Germinal center (tissue), 1 donor: ENCODE results near the gene SLCO4A1.

ENCODE experiments used
- DNase-seq: peaks from one replicate; pipeline ENCODE4 v3.0.0; 2012; ENCODE audit warnings: mixed read lengths, low spot score

The SLCO4A1 gene

GRCh38 chr20:62637521-62638054 is 4.7 kb upstream of the SLCO4A1 start:
- DNase-seq = no peak

GRCh38 chr20:62638055-62638570 is 4.2 kb upstream of the SLCO4A1 start:
- DNase-seq = no peak

DNA sequence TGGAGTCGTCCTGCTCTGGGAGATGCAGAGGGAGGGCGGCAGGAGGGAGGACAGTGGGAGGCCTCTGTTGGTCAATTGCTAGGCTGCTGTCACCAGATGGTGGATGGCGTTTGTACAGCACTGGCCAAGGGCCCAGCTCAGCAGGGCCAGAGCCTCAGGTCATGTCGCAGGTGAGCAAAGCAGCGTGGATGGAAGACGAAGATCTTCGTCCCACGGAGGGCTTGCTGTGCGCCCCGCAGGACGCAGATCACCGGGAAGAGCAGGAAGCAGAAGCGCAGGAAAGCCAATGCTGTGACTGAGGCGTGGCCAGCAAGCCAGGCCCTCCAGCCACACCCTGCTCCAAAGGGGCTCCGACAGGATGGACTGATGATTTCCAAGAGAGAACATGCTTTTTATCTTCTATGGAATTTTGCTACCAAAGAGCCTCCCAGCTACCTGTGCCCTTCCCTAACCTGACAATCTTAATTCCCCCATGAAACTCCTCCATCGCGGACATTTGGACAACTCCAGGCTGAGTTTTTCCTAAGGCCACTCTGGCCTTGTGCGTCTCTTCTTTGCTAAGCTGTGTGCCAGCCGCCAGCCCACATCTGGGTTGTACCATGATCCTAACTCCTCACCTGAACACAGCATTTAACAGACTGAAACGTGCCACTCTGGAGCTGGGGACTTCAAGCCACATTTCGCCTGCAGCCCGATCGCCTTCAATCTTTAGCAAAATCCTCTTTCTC is 3.5 kb upstream of the SLCO4A1 start:
- DNase-seq = no peak

DNA sequence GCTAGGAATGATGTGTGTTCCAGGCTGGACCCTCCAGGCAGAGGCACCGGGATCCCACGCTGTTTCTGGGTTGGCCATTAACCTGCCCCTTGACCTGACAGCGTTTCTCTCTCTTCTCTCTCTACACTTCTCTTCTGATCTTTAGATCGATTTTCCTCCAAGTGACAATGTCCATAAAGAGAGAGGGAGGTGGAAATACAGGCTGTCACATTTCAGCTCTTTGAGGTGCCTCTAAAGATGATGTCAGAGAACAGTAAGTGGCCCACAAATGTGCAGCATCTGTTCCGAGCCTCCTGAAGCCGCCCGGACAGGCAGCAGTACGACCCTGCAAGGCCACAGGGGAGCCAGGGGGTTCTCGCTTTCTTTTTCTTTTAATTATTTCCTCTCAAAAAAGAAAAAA is 2.5 kb upstream of the SLCO4A1 start:
- DNase-seq = no peak

DNA sequence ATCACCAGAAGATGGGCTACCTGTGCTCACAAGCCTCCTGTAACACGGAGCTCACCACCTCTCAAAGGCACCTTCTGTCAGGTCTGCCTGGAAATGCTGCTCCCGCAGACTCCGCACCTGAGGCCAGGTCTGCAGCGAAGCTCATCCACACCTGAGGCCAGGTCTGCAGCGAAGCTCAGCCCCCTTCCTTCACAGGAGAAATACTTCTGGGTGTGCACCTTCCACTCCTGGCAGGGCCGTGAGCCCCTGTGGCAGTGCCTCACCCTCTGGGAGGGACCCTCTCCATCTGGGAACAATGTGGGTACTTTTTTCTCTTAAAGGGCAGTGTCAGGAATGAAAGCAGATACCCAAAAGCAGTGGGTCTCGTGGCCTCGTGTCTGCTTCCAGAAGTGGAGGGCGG is 1.4 kb upstream of the SLCO4A1 start:
- no peak for DNase-seq

- no peak for DNase-seq
Observed at GRCh38 chr20:62641321-62642050, 817 bp upstream of the SLCO4A1 start.

DNA sequence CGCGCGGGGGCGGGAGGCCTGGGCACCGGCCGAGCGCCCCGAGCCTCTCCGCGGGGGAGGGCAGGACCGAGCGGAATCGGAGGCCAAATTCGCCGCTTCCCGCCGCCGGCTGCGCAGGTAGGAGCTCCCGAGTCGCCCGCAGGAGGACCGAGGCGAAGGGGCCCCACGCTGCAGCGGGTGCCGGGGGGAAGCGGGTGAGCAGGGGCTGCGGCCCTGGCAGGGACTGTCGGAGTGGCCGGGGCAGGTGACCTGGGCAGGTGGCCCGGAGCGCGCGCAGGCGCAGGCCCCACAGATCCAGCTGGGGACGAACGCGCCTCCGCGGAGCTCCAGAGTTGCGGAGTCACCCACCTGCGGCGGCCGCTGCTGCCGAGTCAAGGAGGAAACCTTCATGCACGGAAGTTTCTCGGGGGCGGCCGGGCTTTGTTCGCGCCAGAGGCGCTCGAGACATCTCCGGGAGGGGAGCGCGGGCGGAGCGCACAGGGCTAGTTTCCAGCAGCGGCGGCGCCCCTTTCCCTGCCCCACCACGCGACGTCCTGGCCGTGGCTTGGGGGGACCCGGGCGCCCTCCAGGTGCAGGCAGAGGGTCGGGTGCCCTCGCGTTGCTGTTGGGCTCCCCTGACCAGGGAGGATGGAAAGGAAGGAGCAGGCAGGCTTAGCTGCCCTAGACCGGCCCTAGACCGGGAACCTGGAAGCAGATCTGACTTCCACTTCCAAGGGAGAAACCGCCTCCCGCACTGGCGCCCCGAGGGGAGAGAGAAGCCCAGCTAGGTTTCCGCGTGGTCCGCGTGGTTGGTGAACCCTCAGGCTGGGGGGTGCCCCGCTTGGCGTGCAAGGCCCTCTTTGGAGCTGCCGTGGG is 590 bp downstream of the SLCO4A1 start:
- DNase-seq = peak; percentile 60

DNA sequence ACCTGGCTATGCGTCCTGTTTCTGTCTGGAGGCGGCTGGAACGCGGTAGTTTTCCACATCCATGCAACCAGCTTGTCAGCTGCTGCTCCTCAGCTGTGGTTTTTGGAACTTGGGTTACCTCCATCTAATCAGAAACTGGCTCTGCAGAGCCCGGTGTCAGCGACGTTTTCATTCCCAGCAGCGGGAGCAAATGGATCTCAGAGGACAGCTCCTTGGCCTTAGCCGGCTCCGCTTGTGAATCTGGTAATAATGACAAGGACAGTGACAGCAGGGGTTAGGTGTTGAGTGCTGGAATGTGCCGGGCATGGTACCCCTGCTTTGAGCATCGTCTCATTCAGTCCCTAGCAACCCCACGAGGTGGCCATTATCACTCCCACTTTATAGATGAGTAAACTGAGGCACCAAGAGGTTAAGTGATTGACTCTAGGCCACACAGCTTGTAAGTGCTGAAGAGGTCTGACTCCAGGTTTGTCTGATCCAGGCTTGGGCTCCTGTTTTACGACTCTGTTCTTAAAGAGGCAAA is 1.3 kb downstream of the SLCO4A1 start:
- no peak for DNase-seq

DNA sequence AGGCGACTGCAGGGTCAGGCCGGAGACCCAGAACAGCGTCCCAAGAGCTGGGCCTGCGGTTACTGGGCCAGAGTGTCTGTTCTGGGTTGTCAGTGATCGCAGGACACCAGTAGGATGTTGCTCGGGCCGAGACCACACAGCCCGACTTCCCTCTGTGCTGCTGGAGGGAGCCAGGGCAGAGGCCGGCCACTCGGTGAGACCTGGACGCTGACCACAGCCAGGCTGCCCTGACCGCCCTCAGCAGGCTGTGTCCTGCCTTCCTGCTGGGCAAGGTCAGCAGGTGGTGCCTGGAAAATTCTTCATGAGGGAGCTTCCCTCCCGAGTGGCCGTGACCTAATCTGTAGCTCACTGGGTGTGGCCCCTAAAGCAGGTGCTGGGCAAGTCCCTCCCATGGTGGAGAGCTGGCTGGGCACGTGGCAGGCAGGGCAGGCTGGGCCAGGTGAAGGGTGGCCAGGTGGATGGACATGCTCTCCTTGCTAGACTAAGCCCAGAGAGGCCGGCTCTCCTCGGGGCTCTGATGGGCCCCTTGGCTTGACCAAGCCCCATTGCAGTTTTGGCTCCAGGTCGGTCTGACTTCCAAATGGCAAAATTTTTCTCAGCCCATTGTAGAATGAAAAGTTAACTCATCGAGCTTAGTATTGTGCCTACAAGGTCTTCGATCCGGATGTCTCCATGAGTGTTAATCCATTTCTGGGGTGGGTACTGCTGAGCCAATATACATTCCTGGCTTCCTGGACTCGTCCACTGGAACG is 1.9 kb downstream of the SLCO4A1 start:
- no peak for DNase-seq

GRCh38 chr20:62644802-62645496 is 2.6 kb downstream of the SLCO4A1 start:
- DNase-seq = no peak

DNA sequence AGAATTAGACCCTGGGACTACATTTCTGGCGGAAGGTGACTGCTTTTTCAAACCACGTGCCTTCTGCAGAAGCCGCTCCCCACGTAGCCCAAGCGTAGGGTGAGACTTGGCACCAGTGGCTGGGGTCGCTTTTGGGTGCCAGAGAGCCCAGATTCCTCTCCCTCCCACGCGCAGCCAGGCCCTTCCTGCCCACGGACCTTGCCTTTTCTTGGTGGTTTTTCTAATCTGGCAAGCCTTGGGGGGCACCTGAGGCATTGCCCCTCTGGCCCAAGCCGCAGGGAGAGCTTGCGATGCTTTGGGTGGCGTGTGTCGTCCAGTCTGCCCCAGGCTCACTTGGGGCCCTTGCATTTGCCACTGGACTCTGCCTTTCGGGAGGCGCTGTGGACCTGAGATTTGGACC is 3.3 kb downstream of the SLCO4A1 start:
- DNase-seq = no peak

GRCh38 chr20:62646851-62647520 is 4.7 kb downstream of the SLCO4A1 start:
- peak; percentile 60 for DNase-seq

DNA sequence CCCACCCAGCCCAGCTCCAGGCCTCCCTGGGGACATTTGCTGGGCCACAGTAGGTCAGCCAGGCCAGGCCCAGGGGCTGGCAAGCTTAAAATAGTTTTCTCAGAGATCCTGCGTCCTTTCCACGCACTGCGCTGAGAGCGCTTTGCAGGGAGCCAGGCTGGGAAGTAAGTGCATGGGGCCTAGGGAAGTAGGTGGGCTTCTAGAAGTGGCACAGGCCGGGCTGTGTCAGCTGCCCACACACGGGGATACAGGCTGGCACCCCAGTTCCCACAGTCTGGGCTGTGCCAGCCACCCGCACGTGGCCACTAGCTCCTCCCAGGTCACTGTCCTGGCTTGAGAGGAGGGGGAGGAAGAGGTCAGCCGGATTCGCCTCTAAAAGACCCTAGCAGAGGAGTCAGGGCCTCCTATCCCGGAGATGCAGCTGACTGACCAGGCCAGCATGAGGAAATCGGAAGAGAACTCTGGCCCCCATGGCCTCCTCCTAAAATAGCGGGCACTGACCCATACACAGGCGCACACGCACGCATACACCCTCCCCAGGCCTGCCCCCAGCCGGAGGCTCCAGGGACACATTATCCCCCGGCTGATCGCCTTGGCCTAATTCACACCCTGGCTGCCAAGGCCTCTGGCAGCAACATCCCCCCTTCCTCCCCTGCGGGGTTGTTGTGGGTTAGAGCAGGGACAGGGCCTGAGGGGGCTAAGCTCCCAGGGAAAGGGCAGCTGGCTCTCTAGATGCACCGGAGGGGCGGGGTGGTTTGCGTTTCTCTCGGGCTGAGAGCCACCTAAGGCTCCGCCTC is 5.4 kb downstream of the SLCO4A1 start:
- no peak for DNase-seq

- no peak for DNase-seq
Observed at GRCh38 chr20:62648318-62648995, 6.2 kb downstream of the SLCO4A1 start.

- DNase-seq = no peak
Observed at GRCh38 chr20:62649140-62649539, 6.8 kb downstream of the SLCO4A1 start.

DNA sequence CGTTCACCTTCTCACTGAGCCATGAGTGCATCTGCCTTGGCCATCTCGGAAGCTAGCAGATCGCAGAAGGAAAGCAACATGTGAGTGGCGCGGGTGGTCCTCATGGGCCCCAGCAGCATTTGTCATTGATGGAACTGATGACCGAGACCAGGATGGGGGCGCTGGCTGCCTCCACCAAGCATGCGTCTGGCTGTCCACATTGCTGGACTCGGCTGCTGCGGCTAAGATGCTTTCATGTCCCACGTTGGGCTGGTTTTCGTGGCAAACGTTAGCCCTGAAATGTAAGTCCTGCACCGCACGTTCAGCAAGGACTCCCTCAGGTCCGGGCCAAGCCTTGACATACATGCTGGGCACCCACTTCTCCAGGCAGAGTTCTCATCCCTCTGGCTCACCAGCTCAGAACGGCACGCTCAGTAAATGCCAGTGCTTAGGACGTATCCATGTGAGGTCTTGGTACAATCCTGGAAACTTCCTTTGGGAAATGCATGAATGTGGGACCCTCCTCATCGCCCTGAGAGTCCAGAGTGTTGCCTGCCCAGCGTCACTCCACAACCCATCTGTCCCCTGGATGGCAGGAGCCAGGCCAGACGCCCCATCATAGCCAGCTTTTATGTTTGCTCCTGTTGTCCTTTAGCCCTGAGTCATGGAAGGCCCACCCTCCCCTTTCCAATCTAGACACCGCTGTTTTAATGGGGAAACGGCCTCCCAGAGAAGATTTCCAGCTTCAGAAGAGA is 8.4 kb downstream of the SLCO4A1 start:
- no peak for DNase-seq

GRCh38 chr20:62651285-62652021 is 9.2 kb downstream of the SLCO4A1 start:
- DNase-seq = peak; percentile 73
